ENCODE data around the gene ASPSCR1. TPM values are rescaled to one million over a fixed set of nuclear protein-coding genes. Genes with fewer than 3 reads are reported as not detected.

ASPSCR1 gene
- total RNA-seq, 1 donor from 2014 or later = 12.6 TPM

DNA sequence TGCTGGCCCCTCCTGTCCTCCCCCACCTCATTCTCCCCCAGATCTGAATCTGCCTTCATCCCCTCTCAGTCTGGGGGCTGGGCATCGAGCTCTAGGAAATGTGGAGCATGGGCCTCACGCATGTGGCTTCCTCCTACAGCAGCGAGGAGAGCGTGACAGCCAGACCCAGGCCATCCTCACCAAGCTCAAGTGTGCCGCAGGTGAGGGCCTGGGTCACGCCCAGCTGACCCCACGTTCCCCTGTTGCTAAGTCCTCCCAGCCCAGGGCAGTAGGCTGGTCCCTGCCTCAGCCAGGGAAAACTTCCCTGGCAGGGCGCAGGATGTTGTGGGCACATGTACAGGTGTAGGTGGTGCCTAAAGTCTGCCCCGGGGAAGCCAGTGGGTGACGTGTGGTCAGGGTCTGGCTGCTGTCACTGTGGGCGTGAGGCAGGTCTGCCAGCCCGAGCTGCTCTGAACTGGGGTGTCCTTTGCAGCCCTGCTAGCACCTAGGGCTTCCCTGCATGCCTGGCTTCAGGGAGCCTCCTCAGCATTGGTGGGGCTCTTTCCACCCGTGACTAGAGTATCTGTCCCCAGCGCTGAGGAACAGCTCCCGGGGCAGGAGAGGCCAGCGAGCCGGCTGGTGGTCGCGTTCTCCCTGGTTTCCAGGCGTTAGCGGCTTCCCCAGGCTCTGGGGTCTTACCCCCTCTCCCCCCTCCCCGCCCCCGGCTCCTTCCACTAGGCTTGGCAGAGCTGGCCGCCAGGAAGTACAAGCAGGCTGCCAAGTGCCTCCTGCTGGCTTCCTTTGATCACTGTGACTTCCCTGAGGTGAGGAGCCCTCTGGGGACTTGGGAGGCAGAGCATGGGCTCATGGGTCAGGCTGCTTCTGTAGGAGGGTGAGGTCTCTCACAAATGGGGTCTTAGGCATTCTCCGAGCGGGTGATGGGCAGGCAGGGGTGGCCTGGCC is 77.9 kb downstream of the ASPSCR1 start:
- no peak for DNase-seq (ENCODE audit: low read depth)

DNA sequence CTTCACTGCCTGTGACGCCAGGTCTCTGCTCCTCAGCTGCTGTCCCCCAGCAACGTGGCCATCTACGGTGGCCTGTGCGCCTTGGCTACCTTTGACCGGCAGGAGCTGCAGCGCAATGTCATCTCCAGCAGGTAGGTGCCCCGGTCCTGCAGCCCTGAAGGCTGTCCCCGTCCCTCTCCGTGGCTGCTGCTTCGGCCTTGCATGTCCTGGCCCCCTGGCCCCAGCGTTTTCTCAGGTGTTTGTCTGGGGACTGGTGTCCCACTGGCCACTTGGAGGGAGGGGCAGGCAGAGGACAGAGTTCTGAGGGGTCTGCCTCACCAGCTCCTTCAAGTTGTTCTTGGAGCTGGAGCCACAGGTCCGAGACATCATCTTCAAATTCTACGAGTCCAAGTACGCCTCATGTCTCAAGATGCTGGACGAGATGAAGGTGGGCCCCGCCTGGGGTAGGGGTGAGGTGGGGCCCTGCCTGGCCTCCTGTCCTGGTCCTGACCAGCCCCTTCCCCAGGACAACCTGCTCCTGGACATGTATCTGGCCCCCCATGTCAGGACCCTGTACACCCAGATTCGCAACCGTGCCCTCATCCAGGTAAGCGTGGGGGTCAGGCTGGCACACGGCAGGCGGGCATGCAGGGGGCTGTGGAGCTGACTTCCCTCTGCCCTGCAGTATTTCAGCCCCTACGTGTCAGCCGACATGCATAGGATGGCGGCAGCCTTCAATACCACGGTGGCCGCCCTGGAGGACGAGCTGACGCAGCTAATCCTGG is 78.7 kb downstream of the ASPSCR1 start:
- DNase-seq (ENCODE audit: low read depth) = no peak

DNA sequence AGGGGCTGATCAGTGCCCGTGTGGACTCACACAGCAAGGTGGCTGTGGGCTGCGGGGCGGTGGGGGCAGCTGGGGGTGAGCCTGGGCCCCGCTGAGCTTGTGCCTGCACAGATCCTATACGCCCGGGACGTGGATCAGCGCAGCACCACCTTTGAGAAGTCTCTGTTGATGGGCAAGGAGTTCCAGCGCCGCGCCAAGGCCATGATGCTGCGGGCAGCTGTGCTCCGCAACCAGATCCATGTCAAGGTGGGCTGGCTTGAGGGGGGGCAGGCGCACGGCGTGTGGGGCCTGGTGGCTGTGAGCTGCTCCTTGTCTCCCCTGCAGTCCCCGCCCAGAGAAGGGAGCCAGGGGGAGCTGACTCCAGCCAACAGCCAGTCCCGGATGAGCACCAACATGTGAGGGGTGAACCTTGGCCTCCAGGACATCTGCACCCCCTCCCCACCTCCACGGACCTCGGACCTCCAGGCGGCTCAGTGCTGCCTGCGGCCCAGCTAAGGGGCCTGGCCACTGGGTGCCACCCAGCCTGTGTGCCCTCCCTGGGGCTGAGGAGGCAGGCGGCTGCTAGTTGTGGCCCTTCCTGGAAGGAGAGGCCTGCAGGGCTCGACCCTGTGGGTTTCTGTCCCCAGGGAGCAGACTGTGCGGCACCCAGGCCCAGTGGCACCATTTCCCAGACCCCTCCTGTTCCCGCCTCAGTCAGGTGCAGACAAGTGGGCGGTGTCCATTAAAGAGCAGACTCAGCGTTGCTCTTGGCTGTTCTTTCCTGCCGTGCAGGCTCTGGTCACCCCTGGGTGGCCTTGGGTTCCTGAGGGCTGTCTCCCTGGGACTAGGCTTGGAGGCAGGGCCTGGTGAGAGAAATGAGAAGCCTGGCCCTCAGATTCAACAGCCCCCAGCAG is 79.5 kb downstream of the ASPSCR1 start:
- DNase-seq (ENCODE audit: low read depth) = no peak

DNA sequence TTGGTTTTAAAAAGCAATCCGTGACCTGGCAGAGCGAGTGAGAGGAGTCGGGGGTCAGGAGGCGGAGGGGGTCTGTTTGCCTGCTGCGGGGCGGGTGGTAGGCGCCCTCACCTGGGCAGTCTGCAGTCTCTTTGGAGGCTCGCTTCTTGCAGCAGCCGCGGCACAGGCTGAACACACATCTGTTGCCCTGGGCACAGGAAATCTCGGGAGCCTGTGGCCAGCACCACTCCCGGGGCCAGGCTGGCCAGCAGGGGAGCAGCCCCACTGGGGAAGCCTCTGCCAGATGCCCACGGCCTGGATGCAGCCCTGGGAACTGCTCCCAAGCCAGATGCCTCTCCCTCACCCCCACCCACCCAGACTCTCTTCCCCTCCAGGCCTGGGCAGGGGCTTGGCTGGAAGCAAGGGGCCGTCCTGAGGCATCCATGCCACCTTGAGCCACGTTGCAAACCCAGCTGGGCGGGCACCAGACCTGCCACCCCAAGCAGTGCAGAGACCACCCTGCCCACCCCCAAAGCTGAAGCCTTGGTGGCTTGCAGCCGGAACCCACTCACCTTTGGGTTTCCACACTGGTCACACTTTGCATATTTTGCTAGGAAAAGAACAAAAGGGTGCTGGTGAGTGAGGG is 80.9 kb downstream of the ASPSCR1 start:
- no peak for DNase-seq (ENCODE audit: low read depth)

- DNase-seq (ENCODE audit: low read depth) = no peak
Observed at GRCh38 chr17:82058855-82059249, 81.4 kb downstream of the ASPSCR1 start.

DNA sequence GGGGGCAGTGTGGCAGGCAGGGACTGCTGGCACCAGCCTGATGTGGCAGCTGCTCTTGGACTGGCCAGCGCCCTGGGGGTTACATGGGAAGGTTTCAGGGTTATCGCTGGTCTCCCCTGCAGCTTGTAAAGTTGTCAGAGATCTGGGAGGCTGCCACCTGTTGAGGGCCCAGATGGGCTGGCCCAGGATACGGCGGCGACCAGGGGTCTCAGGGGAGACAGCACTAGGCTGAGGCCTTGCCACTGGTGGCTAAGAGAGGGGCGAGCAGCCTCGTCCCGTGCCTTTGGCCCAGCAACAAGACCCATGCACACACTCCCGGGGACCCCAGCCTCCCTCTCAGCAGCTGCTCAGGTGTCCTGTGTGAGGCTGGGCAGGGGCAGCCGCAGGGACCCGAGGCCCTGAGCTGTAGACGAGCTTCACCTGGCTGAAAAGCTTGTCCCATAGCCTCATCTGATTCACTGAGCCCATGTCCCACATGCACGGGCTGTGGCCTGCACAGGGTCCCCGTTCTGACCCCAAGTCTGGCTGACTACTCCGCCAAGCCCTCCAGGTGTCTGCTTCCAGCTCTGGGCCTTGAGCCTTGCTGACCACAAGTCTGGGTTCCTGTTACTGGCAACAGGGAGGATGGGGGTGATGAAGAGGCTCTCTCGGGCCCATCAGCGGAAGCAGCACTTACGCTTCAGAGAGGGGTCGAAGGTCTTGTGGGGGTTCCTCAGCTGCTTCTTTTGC is 82.0 kb downstream of the ASPSCR1 start:
- DNase-seq (ENCODE audit: low read depth) = no peak

- no peak for DNase-seq (ENCODE audit: low read depth)
Observed at GRCh38 chr17:82060001-82060380, 82.6 kb downstream of the ASPSCR1 start.

DNA sequence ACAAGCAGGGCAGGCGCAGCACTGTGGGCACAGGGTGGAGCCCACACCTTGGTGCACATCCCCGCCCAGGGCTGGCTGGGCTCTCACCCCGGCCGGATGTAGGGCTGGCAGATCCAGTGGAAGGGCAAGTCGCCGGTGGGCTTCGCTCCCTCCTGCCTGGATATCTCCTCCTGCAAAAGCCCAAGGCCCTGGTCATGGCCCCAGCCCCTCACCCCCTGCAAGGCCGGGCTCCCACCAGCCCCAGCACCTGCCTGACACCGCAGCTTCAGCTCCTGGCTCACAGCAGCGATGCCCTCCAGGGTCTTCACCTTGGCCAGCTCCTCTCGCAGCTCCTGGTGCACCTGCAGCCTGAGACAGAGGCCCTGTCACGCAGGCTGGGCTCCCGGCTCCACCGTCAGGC is 83.2 kb downstream of the ASPSCR1 start:
- no peak for DNase-seq (ENCODE audit: low read depth)

- no peak for DNase-seq (ENCODE audit: low read depth)
Observed at GRCh38 chr17:82061047-82061925, 83.9 kb downstream of the ASPSCR1 start.

DNA sequence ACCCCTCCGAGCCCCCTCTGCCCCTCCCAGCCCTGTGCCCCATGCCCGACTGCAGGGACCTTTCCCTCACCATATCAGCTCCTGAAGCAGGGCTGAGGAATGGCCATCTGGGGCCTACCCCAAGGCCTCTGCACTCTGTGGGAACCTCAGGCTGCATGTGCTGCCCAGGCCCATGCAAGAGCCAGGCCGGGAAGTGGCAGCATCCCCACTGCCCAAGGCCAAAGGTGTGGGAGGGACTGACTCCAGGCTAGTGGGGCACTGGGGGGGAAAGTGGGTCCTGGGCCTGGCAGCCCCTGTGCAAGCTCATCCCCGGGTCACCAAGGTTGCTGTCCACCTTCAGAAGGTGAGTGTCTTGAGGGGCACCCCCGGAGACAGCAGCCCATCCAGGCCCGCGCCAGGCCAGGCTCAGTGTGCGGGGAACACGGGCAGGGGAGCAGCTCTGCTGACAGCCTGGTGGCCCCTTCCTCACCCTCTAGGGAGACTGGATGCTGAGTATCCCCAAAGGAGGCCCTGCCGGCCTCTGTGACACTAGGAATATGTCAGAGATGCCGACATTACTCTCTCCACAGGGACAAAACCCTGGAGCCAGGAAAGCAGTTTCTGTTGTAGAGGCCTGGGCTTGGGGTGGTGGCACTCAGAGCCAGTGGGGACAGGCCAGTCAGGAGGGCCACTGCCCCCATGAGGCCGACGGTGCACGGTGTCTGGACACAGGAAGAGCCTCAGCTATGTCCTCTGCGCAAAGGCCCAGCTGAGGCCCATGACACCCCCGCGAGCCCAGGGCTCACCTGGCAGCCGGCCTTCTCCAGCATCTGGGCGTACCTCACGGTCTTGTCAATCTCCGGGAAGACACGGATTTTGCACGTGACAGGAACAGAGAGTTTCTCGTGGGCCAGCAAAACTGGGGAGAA is 84.9 kb downstream of the ASPSCR1 start:
- DNase-seq (ENCODE audit: low read depth) = no peak

DNA sequence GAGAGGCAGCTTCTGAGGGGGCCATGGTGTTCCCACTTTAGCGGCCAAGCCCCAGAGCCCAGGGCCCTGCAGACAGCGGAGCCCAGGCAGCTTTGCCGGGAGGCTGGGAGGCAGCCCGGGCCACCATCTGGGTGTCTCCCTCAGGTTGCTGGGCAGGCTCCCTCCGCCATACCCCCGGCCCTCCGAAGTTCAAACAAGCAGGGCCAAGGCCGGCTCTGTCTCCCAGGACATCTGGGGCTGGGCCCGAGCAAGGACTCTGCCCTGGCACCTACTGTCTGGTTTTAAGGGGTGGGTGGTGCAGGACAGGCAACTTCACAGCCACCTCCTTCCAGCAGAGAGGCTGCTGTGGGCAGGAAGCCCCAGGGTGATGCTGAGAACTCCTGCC is 85.5 kb downstream of the ASPSCR1 start:
- no peak for DNase-seq (ENCODE audit: low read depth)

GRCh38 chr17:82063424-82064415 is 86.3 kb downstream of the ASPSCR1 start:
- DNase-seq (ENCODE audit: low read depth) = no peak

DNA sequence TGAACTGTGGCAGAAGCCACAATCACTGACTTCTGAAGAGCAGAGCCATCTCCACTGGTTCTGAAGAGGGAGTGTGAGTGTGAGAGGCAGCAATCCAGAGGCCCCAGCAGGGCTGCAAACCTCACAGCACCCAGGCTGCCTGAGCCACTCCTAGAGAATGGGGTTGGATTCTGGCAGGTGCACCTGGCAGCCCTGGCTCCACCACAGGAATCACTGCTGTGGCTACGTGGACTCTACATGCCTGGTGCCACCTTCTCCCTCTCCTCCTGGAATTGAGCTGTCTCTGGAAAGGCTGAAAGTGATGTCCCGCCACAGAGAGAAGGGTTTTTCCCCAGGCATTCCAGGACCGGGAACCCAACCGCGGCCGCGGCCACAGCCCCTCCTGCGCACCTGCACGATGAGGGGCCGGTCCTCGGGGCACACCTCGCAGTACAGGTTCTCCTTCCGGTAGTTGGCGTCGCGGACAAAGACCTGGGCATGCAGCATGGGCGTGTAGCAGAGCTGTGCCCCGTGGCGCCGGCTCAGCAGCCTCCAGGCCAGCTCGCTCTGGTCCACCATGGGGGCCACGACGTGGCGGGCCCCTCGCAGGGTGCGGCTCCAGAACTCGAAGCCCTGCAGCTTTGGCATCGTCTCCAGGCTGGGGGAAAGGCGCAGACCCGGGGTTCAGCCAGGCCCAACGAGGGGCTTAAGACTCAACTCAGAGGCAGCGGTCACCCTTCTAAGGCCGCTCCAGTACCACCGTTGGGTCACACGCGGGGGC is 87.2 kb downstream of the ASPSCR1 start:
- DNase-seq (ENCODE audit: low read depth) = no peak

GRCh38 chr17:82065193-82065637 is 87.8 kb downstream of the ASPSCR1 start:
- no peak for DNase-seq (ENCODE audit: low read depth)

DNA sequence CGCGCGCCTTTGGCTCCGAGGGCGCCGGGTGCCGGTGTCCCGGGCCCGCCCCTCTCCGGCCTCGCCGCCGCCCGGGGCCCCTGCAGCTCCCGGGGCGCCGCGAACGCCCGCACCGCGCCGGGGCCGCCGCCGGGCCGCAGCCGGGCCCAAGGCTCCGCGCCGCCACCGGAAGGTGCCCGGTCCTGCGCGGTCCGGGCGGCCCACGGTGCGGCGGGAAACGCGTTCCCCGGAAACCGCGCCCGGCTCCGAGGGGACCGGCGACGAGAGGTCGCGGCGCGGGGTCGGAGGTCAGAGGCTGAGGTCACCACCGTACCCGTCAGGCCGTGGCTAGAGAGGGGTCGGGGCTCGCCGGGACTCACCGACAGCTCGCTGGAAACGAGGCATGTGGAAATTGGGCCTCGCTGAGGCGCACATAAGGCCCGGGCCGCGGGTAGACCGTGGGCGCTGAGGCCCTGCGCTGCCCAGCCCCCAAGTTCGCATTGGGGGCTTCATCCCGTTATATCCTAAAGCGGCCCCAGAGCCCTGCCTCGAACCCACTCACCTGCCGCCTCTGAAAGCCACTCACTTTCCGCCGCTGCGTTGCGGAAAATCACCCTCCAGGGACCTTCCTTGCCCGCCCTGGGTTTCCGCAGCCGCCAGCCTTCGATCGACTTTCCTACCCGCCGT is 88.3 kb downstream of the ASPSCR1 start, which contains the start of gene DUS1L:
Gene DUS1L (minus strand): TSS at position 167 of the 666 bp plus-strand sequence. CDS start 745 bp downstream, outside the sequence.
- DNase-seq (ENCODE audit: low read depth) = no peak

Data from renal cortical epithelial cell (primary cell).